Gastrocnemius medialis (tissue), 4 donors: Measurements from ENCODE around the gene PCDH9. TPM values are rescaled to one million over a fixed set of nuclear protein-coding genes. Genes with fewer than 3 reads are reported as not detected.

Experiments used
- ATAC-seq, 2 donors: fragments of 150-250 bp; one replicate each; pipeline ENCODE4 v1.9.1; 2016
- DNase-seq, 2 donors: peaks; one replicate each; pipeline ENCODE4 v3.0.0-alpha.2; 2019
- H3K27ac ChIP-seq, 4 donors: fragments of 200-600 bp; sonication (generic); 1 replicate in 1 of 4; 2 replicates in 3 of 4; pipeline ENCODE4 v1.5.1; 2016 to 2018; ENCODE audit warnings: mild to moderate bottlenecking in 2 of 4, moderate library complexity in 1 of 4
- H3K27me3 ChIP-seq, 3 donors: fragments of 200-600 bp; sonication (generic) in 2 of 3; 1 replicate in 1 of 3; 2 replicates in 2 of 3; pipeline versions ENCODE4 v1.5.1 to v1.6.0; 2016 to 2019; ENCODE audit warnings: mild to moderate bottlenecking in 1 of 3, moderate library complexity in 1 of 3
- H3K36me3 ChIP-seq, 2 donors: fragments of 200-600 bp; sonication (generic) in 1 of 2; one replicate each; pipeline ENCODE4 v1.5.1; 2017 to 2018
- H3K4me1 ChIP-seq, 2 donors: fragments of 200-600 bp; sonication (generic) in 1 of 2; one replicate each; pipeline ENCODE4 v1.5.1; 2016 to 2017; ENCODE audit warnings: mild to moderate bottlenecking in 2 of 2
- H3K4me3 ChIP-seq, 4 donors: fragments of 200-600 bp; sonication (generic) in 3 of 4; 1 replicate in 1 of 4; 2 replicates in 3 of 4; pipeline ENCODE4 v1.5.1; 2016 to 2019; ENCODE audit warnings: mild to moderate bottlenecking in 2 of 4
- H3K9me3 ChIP-seq, 3 donors: fragments of 200-600 bp; sonication (generic) in 2 of 3; 1 replicate in 1 of 3; 2 replicates in 2 of 3; pipeline ENCODE4 v1.5.1; 2016 to 2019
- POLR2A ChIP-seq, 2 donors: fragments of 450-650 bp; IDR thresholded peaks; one replicate each; pipeline ENCODE4 v1.6.1; 2017; ENCODE audit warnings: antibody characterized with exemption in 2 of 2, mild to moderate bottlenecking in 2 of 2, moderate library complexity in 2 of 2
- in situ Hi-C, 4 donors: fragments of 200-750 bp; cut with MboI; loops; one replicate each; pipeline versions ENCODE4 v1.15.0 to v1.8.0; 2017; ENCODE audit warnings: low sequenced_read_pairs in 4 of 4
- intact Hi-C: fragments of 100-400 bp; cut with DNase I; formaldehyde crosslinking; loops from one replicate; pipeline ENCODE4 v1.15.1; 2023; ENCODE audit warnings: low total_unique reads
- total RNA-seq, 4 donors: library from RNA; depleted of rRNA; stranded (reverse); fragments of >200 nt; gene quantifications; one replicate each; pipeline versions ENCODE4 v1.1.0 to v1.2.3, GENCODE V29; 2016
- TF ChIP-seq, protein P1 (sequence below), 5 experiments: fragments of 450-650 bp in 3 of 5; fragments of 200-600 bp in 2 of 5; sonication (generic) in 2 of 5; IDR thresholded peaks in 4 of 5; conservative IDR thresholded peaks in 1 of 5; 1 replicate in 4 of 5; 2 replicates in 1 of 5; pipeline ENCODE4 v1.5.1; 2016 to 2019; ENCODE audit warnings: antibody characterized with exemption in 5 of 5, mild to moderate bottlenecking in 3 of 5, moderate library complexity in 3 of 5

PCDH9 gene
- total RNA-seq, 4 donors from 2014 or later: 1.4 to 2.1 (median 1.9) TPM

DNA sequence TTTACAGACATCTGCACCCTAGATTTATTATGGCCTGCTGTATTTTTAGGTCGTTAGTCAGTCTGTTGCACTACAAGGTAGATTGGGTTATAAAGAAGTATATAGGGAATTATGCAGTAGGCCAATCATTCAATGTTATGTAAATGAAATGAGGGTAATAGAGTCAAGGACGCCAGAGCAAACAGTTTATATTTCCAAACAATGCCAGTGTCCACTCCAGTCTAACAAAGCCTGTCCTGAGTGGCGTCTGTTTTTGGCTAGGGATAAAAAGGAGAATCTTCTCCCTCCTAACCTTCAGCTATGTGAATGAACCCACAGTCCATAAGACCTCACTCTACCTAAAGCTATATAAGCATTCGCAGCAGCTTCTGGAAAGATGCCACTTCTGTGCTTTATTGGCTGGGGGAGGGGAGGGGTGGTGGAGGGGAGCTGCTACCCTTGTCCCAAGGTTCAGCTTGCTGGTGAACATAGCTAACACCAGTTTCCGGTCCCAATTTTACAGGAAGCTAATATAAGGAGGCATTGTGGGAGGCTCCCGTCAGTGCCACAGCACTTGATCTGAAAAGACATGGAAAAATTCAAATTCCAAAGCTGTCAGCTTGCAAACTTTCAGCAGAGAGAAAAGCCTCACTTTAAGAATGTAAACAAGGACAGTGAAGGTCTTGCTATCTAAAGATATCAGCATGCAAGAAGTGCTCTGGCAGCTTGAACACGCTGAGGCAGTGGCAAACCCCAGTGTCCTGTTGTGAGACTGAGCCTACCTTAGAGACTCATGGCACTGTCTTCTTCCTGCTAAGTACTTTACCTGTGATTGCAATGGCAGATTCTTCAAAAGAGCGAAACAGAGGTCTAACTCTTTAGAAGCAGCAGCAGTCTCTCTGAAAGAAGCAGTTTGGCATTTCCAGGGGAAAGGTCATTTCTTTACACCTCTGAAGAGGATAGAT lies 369.9 kb downstream of the PCDH9 start:
- no peak overlapping the region for H3K27ac ChIP-seq
- ATAC-seq: no peak
- intact Hi-C loops: no loop called here

GRCh38 chr13:66859078-66859477 lies 371.1 kb downstream of the PCDH9 start:
- TF ChIP-seq POLR2A (IDR thresholded peaks at IDR 0.05): no peak
- TF ChIP-seq, protein P1, sequence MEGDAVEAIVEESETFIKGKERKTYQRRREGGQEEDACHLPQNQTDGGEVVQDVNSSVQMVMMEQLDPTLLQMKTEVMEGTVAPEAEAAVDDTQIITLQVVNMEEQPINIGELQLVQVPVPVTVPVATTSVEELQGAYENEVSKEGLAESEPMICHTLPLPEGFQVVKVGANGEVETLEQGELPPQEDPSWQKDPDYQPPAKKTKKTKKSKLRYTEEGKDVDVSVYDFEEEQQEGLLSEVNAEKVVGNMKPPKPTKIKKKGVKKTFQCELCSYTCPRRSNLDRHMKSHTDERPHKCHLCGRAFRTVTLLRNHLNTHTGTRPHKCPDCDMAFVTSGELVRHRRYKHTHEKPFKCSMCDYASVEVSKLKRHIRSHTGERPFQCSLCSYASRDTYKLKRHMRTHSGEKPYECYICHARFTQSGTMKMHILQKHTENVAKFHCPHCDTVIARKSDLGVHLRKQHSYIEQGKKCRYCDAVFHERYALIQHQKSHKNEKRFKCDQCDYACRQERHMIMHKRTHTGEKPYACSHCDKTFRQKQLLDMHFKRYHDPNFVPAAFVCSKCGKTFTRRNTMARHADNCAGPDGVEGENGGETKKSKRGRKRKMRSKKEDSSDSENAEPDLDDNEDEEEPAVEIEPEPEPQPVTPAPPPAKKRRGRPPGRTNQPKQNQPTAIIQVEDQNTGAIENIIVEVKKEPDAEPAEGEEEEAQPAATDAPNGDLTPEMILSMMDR (IDR thresholded peaks at IDR 0.05 in 4 of 5, conservative IDR thresholded peaks at IDR 0.05 in 1 of 5): no peak
- H3K9me3 ChIP-seq: no peaks in the 10 kb centered on the region
- in situ Hi-C loops: no loop called here

More for the DNA sequence above, 369.9 kb downstream of the PCDH9 start:
- H3K36me3 ChIP-seq: no peaks in the 10 kb centered on the region
- in situ Hi-C loops: no loop called here
- H3K27me3 ChIP-seq: no peaks in the 10 kb centered on the region
- H3K9me3 ChIP-seq: no peaks in the 10 kb centered on the region
- DNase-seq: no peak
- TF ChIP-seq, protein P1 (IDR thresholded peaks at IDR 0.05 in 4 of 5, conservative IDR thresholded peaks at IDR 0.05 in 1 of 5): no peak
- TF ChIP-seq POLR2A (IDR thresholded peaks at IDR 0.05): no peak
- no peaks in the 10 kb centered on the region for H3K4me1 ChIP-seq
- H3K4me3 ChIP-seq: no peak overlapping the region

DNA sequence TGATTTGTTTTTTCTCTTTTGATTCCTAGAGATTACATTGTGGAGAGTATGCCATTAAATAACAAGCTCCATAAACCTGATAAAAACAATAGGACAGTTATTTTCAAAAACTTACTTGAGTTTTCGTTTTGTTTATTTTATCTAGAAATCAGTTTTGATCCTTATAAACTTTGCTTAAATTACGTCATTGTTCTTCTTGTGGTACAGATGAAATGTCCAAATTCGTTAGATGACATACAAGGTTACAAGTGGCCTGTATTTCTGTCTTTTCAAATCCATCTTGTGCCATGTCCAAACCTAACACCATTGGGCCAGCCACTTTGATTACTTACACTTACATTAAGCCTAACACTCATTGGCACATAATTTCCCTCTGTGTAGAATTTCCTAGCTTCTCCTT lies 372.0 kb downstream of the PCDH9 start:
- no peaks in the 10 kb centered on the region for H3K27me3 ChIP-seq
- no peaks in the 10 kb centered on the region for H3K4me1 ChIP-seq
- H3K27ac ChIP-seq: no peak overlapping the region
- intact Hi-C loops (no loop called here), in situ Hi-C loops (no loop called here)
- H3K36me3 ChIP-seq: no peaks in the 10 kb centered on the region
- H3K4me3 ChIP-seq: no peak overlapping the region
- TF ChIP-seq, protein P1 (IDR thresholded peaks at IDR 0.05 in 4 of 5, conservative IDR thresholded peaks at IDR 0.05 in 1 of 5): no peak
- TF ChIP-seq POLR2A (IDR thresholded peaks at IDR 0.05): no peak
- ATAC-seq (no peak), DNase-seq (no peak)
- no peaks in the 10 kb centered on the region for H3K9me3 ChIP-seq

More at GRCh38 chr13:66859078-66859477, 371.1 kb downstream of the PCDH9 start:
- Histone ChIP-seq H3K27ac (no peak overlapping the region), H3K4me1 (no peaks in the 10 kb centered on the region), H3K4me3 (no peak overlapping the region), H3K27me3 (no peaks in the 10 kb centered on the region), H3K36me3 (no peaks in the 10 kb centered on the region)
- ATAC-seq (no peak), DNase-seq (no peak)
- intact Hi-C loops: no loop called here

- no peaks in the 10 kb centered on the region for H3K9me3 ChIP-seq
- intact Hi-C loops (no loop called here), in situ Hi-C loops (no loop called here)
- H3K4me1 ChIP-seq: no peaks in the 10 kb centered on the region
- ATAC-seq: no peak
- no peak overlapping the region for H3K4me3 ChIP-seq
- no peaks in the 10 kb centered on the region for H3K36me3 ChIP-seq
- H3K27ac ChIP-seq: no peak overlapping the region
- H3K27me3 ChIP-seq: no peaks in the 10 kb centered on the region
- no peak for DNase-seq
- TF ChIP-seq POLR2A (IDR thresholded peaks at IDR 0.05): no peak
- TF ChIP-seq, protein P1 (IDR thresholded peaks at IDR 0.05 in 4 of 5, conservative IDR thresholded peaks at IDR 0.05 in 1 of 5): no peak
Observed at GRCh38 chr13:66855131-66855530, 375.0 kb downstream of the PCDH9 start.
